ENCODE results near the gene GDPD4. TPM values are rescaled to one million over a fixed set of nuclear protein-coding genes. Genes with fewer than 3 reads are reported as not detected.
A peak's percentile ranks its signal among the peaks of the same experiment; 100 is the strongest.

GDPD4 gene
- total RNA-seq, 4 donors from 2014 or later = not detected

- H3K36me3 ChIP-seq = no peaks in the 10 kb centered on the region
- intact Hi-C loops (cut with DNase I; ENCODE audit: low total_unique reads) (loop anchor here (10.0 kb wide), 2 partner anchors 62 to 142 kb away; partner anchors contain the start of gene MYO7A), in situ Hi-C loops (cut with MboI; ENCODE audit: low pct_ligation_motif_present in 1 of 4, low pct_unique_long_range_greater_than_20kb in 1 of 4, low sequenced_read_pairs in 3 of 4) (loop anchor here (5.0 to 25.0 kb wide), 6 partner anchors 52 to 360 kb away; partner anchors contain the start of gene B3GNT6 (in 1 of the 4))
- 50 to 51% methylated on average over 4 to 9 of the region's 9 CpGs for WGBS, 2 donors (ENCODE audit: low coverage in 1 of 2)
- no peaks in the 10 kb centered on the region for H3K9me3 ChIP-seq
- peak overlapping the region; percentile 44 to 65 (median 58) for H3K27ac ChIP-seq
- peaks cover 4 to 28% (median 15%) of the 10 kb centered on the region in 4 donors for H3K4me1 ChIP-seq
- no peaks in the 10 kb centered on the region for H3K27me3 ChIP-seq
- no peak for DNase-seq
- TF ChIP-seq POLR2AphosphoS5 (IDR thresholded peaks at IDR 0.05) = no peak
- no peak for TF ChIP-seq CTCF (IDR thresholded peaks at IDR 0.05)
- H3K4me3 ChIP-seq = no peak overlapping the region
Measured at GRCh38 chr11:77187111-77187750, 114.3 kb downstream of the GDPD4 start.

GRCh38 chr11:77186302-77186701, 115.2 kb downstream of the GDPD4 start:
- DNase-seq = no peak
- TF ChIP-seq EP300 (IDR thresholded peaks at IDR 0.05; ENCODE audit: low read depth) (no peak), POLR2AphosphoS5 (IDR thresholded peaks at IDR 0.05) (no peak), CTCF (IDR thresholded peaks at IDR 0.05) (no peak), POLR2A (IDR thresholded peaks at IDR 0.05) (no peak)
- in situ Hi-C loops (cut with MboI; ENCODE audit: low pct_ligation_motif_present in 1 of 4, low pct_unique_long_range_greater_than_20kb in 1 of 4, low sequenced_read_pairs in 3 of 4) (loop anchor here (5.0 to 25.0 kb wide), 6 partner anchors 52 to 361 kb away; partner anchors contain the start of gene B3GNT6 (in 1 of the 4)), intact Hi-C loops (cut with DNase I; ENCODE audit: low total_unique reads) (loop anchor here (10.0 kb wide), 2 partner anchors 62 to 142 kb away; partner anchors contain the start of gene MYO7A)
- Histone ChIP-seq H3K9me3 (no peaks in the 10 kb centered on the region), H3K4me1 (peaks cover 4 to 28% (median 13%) of the 10 kb centered on the region in 4 donors), H3K27ac (no peak overlapping the region), H3K36me3 (no peaks in the 10 kb centered on the region), H3K27me3 (no peaks in the 10 kb centered on the region), H3K4me3 (no peak overlapping the region)
- WGBS, 2 donors (ENCODE audit: low coverage in 1 of 2) = 93% methylated on average over 1 of the region's 1 CpG; no CpG with 5 or more reads in 1 of the 2 donors

DNA sequence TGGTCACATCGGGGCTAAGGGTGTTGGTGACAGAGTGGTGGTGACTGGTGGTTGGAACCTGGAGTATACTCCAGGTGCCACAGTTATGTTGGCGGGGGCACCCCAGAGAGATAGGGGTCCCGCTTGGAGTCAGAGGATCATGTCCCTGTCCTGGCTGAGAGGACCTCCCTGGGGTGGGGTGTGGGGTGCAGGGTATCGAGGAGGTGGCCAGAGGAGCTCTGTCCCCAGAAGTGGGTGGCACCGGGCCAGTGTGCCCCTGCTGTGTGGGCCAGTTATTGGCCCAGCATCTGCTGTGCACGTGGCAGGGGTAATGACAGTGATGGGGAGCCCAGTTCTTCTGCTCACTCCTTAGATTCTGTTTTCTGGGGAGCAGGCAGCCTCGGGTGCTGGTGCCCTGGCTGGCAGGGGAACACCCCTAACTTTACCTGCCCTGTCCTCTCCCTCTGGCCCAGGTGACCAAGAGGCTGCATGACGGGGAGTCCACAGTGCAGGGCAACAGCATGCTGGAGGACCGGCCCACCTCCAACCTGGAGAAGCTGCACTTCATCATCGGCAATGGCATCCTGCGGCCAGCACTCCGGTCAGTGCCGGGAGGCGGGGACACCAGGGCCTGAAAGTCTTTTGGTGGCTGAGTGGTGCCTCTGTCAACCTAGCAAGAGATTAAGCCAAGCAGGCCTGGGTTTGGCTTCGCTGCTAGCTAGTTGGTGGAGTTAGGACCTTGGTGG, 117.2 kb downstream of the GDPD4 start:
- Histone ChIP-seq H3K4me1 (peaks cover 4 to 26% (median 13%) of the 10 kb centered on the region in 4 donors), H3K9me3 (no peaks in the 10 kb centered on the region), H3K36me3 (no peaks in the 10 kb centered on the region), H3K27me3 (no peaks in the 10 kb centered on the region), H3K27ac (no peak overlapping the region), H3K4me3 (no peak overlapping the region)
- intact Hi-C loops (cut with DNase I; ENCODE audit: low total_unique reads) = loop anchor here (10.0 kb wide), 2 partner anchors 59 to 139 kb away; partner anchors contain the start of gene MYO7A
- in situ Hi-C loops (cut with MboI; ENCODE audit: low pct_ligation_motif_present in 1 of 4, low pct_unique_long_range_greater_than_20kb in 1 of 4, low sequenced_read_pairs in 3 of 4) = loop anchor here in 3 of 4 donors (10.0 to 25.0 kb wide), 4 partner anchors 49 to 353 kb away; partner anchors contain the start of gene B3GNT6 (in 1 of the 3)
- TF ChIP-seq POLR2A (IDR thresholded peaks at IDR 0.05) (no peak), CTCF (IDR thresholded peaks at IDR 0.05) (no peak), POLR2AphosphoS5 (IDR thresholded peaks at IDR 0.05) (no peak), EP300 (IDR thresholded peaks at IDR 0.05; ENCODE audit: low read depth) (no peak)
- DNase-seq = no peak
- WGBS, 2 donors (ENCODE audit: low coverage in 1 of 2) = 89% methylated on average over 8 of the region's 15 CpGs; no CpG with 5 or more reads in 1 of the 2 donors

- in situ Hi-C loops (cut with MboI; ENCODE audit: low pct_ligation_motif_present in 1 of 4, low pct_unique_long_range_greater_than_20kb in 1 of 4, low sequenced_read_pairs in 3 of 4) (loop anchor here in 3 of 4 donors (10.0 to 25.0 kb wide), 4 partner anchors 49 to 354 kb away; partner anchors contain the start of gene B3GNT6 (in 1 of the 3)), intact Hi-C loops (cut with DNase I; ENCODE audit: low total_unique reads) (loop anchor here (10.0 kb wide), 2 partner anchors 59 to 139 kb away; partner anchors contain the start of gene MYO7A)
- DNase-seq = no peak
- no peaks in the 10 kb centered on the region for H3K36me3 ChIP-seq
- no peak overlapping the region for H3K27ac ChIP-seq
- TF ChIP-seq EP300 (IDR thresholded peaks at IDR 0.05; ENCODE audit: low read depth) = no peak
- no peak for TF ChIP-seq CTCF (IDR thresholded peaks at IDR 0.05)
- no peak for TF ChIP-seq POLR2A (IDR thresholded peaks at IDR 0.05)
- TF ChIP-seq POLR2AphosphoS5 (IDR thresholded peaks at IDR 0.05) = no peak
- H3K4me3 ChIP-seq = no peak overlapping the region
- H3K4me1 ChIP-seq = peaks cover 0 to 18% (median 9%) of the 10 kb centered on the region in 4 donors
- no peaks in the 10 kb centered on the region for H3K27me3 ChIP-seq
- 80 to 100% methylated on average over 2 to 4 of the region's 4 CpGs for WGBS, 2 donors (ENCODE audit: low coverage in 1 of 2)
- no peaks in the 10 kb centered on the region for H3K9me3 ChIP-seq
Measured at GRCh38 chr11:77183431-77183984, 118.0 kb downstream of the GDPD4 start.

All from transverse colon (tissue), 4 donors.